Measurements from ENCODE around the gene LAD1.

LAD1 gene

DNA sequence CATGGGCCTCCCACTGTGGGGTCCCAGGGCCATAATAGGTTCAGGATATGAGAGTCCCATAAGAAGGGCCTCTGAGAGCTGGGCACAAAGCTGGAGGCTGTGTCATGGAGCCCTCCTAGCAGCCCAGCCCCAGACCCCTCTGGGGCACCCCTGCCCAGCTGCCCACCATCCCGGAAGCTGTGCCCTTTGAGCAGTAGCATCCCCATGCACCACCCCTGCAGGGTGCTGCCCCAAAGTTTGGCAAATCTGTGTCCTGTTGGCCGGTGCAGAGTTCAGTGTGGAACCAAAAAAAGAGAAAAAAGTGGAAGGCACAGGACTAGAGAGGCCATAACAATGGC lies 39.3 kb downstream of the LAD1 start:
- no peak overlapping the region for H3K27ac Mint-ChIP-seq
- H3K4me1 Mint-ChIP-seq (ENCODE audit: low read depth) = no peaks in the 10 kb centered on the region
- H3K36me3 Mint-ChIP-seq (ENCODE audit: low read depth) = no peaks in the 10 kb centered on the region
- no peak overlapping the region for H3K4me3 Mint-ChIP-seq
- intact Hi-C loops (cut with micrococcal nuclease) = loop anchor here (2.0 kb wide), 1 partner anchor 105 kb away; no protein-coding TSS in a partner anchor
- peaks cover 13% of the 10 kb centered on the region for H3K27me3 Mint-ChIP-seq
- no peaks in the 10 kb centered on the region for H3K9me3 Mint-ChIP-seq

DNA sequence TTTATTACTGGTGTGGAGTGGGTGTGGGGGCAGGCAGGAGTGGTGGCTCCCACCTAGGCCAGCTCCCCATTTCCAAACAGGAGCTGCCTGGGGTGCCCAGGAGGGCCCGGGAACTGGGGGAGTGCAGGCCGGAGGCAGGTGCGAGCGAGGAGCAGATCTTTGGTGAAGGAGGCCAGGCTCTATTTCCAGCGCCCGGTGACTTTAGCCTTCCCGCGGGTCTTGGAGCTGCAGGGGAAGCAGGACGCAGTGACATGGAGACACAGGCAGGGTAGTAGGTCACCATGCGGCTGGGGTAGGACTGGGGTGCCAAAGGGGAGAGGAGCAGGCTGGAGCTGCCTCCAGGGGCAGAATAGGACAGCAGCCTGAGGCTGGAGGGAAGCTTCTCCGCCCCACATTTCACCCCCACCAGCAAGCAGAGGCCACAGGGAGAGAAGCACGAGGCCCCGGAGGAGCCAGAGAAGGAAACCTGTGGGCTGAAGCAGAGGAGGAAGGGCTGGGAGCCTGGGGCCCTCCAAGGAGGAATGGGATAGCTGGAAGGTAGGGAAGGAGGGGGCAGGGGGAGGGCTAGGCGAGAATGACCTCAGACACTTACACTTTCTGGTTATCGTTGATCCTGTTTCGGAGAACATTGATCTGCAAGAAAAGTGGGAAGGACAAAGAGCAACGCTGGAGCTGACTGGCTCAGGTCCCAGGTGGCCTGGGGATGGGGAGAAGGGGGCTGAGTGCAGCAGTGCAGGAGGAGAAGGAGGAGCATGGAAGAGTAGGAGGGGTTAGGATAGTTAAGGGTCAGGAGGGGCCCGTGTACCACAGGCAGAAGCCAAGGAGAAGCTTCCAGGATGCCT lies 39.9 kb downstream of the LAD1 start:
- Mint-ChIP-seq H3K27me3 (peaks cover 13% of the 10 kb centered on the region), H3K36me3 (ENCODE audit: low read depth) (no peaks in the 10 kb centered on the region)

DNA sequence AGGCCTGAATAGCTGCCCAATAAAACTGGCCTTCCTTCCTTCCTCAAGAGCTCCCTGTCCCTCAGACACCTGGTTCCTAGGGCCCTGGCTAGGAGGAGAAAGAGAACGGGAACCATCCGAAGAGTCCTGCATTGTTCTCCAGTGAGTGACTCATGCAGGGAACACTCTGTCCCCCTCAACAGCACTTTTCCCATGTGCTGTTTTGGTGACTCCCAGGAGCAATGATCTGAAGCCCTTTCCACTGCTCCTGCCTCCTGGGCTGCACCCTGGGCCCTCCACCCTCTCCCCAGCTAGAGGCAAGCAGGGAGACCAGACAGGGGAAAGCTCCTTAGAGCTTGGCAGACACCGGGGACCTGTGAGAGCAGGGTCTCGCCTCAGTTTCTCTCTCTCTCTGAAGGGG lies 40.5 kb downstream of the LAD1 start:
- H3K9me3 Mint-ChIP-seq = no peaks in the 10 kb centered on the region
- H3K4me3 Mint-ChIP-seq = no peak overlapping the region
- H3K36me3 Mint-ChIP-seq (ENCODE audit: low read depth) = no peaks in the 10 kb centered on the region
- intact Hi-C loops (cut with micrococcal nuclease) = no loop called here
- H3K27me3 Mint-ChIP-seq = peaks cover 13% of the 10 kb centered on the region
- no peak overlapping the region for H3K27ac Mint-ChIP-seq
- H3K4me1 Mint-ChIP-seq (ENCODE audit: low read depth) = no peaks in the 10 kb centered on the region

More for the DNA sequence above, 39.9 kb downstream of the LAD1 start:
- no peaks in the 10 kb centered on the region for H3K9me3 Mint-ChIP-seq
- intact Hi-C loops (cut with micrococcal nuclease) = no loop called here
- no peak overlapping the region for H3K27ac Mint-ChIP-seq
- no peaks in the 10 kb centered on the region for H3K4me1 Mint-ChIP-seq (ENCODE audit: low read depth)
- no peak overlapping the region for H3K4me3 Mint-ChIP-seq

DNA sequence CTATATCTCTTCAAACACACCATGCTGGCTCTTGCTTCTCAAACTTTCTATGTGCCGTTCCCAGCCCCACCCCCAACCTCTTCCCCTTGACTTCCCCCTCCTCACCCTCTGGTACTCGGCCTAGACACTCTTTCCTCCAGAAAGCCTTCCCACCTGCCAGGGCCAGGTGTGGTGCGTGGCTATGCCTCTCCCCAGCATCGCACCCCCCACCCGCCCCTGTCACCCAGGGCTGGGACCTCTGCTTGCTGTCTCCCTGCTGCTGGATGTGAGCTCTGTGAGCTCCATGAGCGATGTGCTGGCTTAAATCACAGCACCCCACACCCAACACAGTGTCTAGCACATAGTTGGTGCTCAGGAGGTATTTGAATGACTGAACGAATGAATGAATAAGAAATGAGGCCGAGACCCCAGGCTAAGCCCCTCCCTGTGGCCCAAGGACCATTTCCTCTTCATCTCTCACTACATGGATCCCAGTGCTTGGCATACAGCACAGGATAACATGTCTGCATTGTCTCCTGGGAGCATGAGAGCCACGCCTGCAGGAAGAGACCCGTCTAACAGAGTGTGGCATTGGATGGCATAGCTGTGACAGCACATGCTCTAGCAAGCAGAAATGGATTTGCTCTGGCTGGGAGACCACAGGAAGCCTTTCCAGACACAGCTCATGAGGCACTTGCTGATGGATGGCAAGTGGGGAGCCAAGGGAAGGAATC lies 41.3 kb downstream of the LAD1 start:
- Mint-ChIP-seq H3K27me3 (peaks cover 13% of the 10 kb centered on the region), H3K27ac (no peak overlapping the region), H3K4me3 (no peak overlapping the region), H3K4me1 (ENCODE audit: low read depth) (no peaks in the 10 kb centered on the region), H3K36me3 (ENCODE audit: low read depth) (no peaks in the 10 kb centered on the region), H3K9me3 (no peaks in the 10 kb centered on the region)
- intact Hi-C loops (cut with micrococcal nuclease) = no loop called here

DNA sequence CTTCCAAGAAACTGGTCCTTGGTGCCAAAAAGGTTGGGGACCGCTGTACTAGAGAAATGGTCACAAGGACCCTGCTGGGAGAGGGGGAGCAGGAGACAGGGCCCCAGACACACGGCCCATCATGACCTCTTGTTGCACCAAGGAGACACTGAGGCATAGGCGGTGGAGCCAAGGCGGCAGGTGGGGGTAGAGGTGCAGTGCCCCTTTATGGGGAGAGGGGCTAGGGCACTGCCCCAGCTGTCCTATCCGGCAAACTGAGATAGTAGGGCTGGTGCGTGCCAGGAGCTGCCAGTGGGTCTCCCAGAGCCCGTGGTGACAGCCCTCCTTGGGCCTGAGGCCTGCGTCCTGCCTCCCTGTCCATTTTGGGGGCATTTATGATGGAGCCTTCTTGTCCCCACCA lies 41.9 kb downstream of the LAD1 start:
- Mint-ChIP-seq H3K36me3 (ENCODE audit: low read depth) (no peaks in the 10 kb centered on the region), H3K9me3 (no peaks in the 10 kb centered on the region), H3K4me1 (ENCODE audit: low read depth) (no peaks in the 10 kb centered on the region), H3K27me3 (peaks cover 11% of the 10 kb centered on the region), H3K4me3 (no peak overlapping the region), H3K27ac (no peak overlapping the region)
- intact Hi-C loops (cut with micrococcal nuclease) = no loop called here

DNA sequence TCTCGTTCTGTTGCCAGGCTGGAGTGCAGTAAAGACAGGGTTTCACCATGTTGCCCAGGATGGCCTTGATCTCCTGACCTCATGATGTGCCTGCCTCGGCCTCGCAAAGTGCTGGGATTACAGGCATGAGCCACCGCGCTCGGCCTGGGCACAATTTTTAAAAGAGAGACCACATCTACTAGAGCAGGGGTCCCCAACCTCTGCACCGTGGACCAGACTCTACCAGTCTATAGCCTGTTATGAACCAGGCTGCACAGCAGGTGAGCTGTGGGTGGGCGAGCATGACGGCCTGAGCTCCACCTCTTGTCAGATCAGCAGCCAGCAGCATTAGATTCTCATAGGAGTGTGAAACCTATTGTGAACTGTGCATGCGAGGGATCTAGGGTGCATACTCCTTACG lies 42.4 kb downstream of the LAD1 start:
- no peaks in the 10 kb centered on the region for H3K4me1 Mint-ChIP-seq (ENCODE audit: low read depth)
- no peaks in the 10 kb centered on the region for H3K9me3 Mint-ChIP-seq
- H3K36me3 Mint-ChIP-seq (ENCODE audit: low read depth) = no peaks in the 10 kb centered on the region
- H3K27me3 Mint-ChIP-seq = peaks cover 8% of the 10 kb centered on the region
- intact Hi-C loops (cut with micrococcal nuclease) = no loop called here
- no peak overlapping the region for H3K27ac Mint-ChIP-seq
- H3K4me3 Mint-ChIP-seq = no peak overlapping the region

DNA sequence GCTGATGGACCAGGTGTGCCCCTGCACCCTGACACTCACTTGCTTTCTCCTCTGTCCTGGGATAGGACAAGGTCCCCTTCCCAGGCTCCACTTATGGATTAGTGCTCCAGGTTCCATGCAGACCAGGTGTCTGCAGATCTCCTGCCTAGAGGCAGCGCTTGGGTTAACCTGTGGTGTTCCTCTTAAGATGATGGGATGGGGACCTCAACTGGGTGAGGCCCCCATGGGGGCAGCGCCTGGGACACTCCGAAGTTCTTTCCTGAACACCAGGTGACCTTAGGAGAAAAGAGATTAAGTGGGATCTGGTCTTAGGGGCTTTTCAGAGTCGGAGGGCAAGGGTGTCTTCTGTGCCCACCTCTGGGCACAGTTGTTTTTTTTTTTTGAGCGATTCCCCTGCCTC lies 42.9 kb downstream of the LAD1 start:
- Mint-ChIP-seq H3K27me3 (peaks cover 9% of the 10 kb centered on the region), H3K4me1 (ENCODE audit: low read depth) (no peaks in the 10 kb centered on the region), H3K36me3 (ENCODE audit: low read depth) (no peaks in the 10 kb centered on the region), H3K27ac (no peak overlapping the region), H3K9me3 (no peaks in the 10 kb centered on the region), H3K4me3 (no peak overlapping the region)
- intact Hi-C loops (cut with micrococcal nuclease) = no loop called here

DNA sequence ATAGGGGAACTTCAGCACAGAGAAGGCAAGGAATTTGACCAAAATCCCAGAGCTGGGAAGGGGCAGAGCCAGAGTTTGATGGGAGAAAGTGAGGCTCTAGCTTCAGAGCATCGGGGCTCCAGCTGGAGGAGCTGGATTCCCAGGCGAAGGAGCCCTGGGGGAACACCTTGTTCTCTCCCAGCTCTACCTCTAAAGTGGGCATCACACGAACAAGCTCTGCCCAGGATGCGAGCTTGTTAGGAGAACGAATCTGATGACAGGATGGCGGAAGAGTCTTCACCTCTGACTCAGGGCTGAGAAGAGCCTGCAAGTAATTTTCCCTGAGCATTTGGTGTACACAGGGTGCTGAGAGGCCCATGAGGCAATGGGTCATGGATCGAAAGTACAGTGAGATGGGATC lies 43.7 kb downstream of the LAD1 start:
- intact Hi-C loops (cut with micrococcal nuclease) = no loop called here
- no peaks in the 10 kb centered on the region for H3K9me3 Mint-ChIP-seq
- H3K4me1 Mint-ChIP-seq (ENCODE audit: low read depth) = no peaks in the 10 kb centered on the region
- no peak overlapping the region for H3K27ac Mint-ChIP-seq
- peaks cover 13% of the 10 kb centered on the region for H3K27me3 Mint-ChIP-seq
- no peaks in the 10 kb centered on the region for H3K36me3 Mint-ChIP-seq (ENCODE audit: low read depth)
- no peak overlapping the region for H3K4me3 Mint-ChIP-seq

DNA sequence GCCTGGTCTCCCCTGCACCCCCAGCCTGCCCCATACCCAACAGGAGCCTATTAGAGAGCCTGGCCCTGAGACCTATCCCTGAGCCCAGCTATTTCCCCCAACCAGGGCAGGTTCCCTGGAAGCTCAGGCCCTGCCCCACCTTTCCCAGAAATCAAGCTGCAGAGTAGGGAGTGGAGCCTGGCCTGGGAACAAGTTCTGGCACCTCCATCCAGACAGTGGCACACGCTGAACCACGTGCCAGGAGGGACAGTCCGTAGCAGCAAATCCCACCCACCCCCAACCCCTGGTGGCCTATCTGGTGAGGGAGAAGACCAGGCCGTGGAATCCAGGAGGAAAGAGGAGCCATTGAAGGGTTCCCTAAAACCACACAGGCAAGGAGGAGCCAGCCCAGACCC lies 44.2 kb downstream of the LAD1 start:
- H3K4me1 Mint-ChIP-seq (ENCODE audit: low read depth) = no peaks in the 10 kb centered on the region
- H3K36me3 Mint-ChIP-seq (ENCODE audit: low read depth) = no peaks in the 10 kb centered on the region
- H3K27me3 Mint-ChIP-seq = peaks cover 13% of the 10 kb centered on the region
- no peak overlapping the region for H3K27ac Mint-ChIP-seq
- H3K9me3 Mint-ChIP-seq = no peaks in the 10 kb centered on the region
- no peak overlapping the region for H3K4me3 Mint-ChIP-seq
- intact Hi-C loops (cut with micrococcal nuclease) = no loop called here

DNA sequence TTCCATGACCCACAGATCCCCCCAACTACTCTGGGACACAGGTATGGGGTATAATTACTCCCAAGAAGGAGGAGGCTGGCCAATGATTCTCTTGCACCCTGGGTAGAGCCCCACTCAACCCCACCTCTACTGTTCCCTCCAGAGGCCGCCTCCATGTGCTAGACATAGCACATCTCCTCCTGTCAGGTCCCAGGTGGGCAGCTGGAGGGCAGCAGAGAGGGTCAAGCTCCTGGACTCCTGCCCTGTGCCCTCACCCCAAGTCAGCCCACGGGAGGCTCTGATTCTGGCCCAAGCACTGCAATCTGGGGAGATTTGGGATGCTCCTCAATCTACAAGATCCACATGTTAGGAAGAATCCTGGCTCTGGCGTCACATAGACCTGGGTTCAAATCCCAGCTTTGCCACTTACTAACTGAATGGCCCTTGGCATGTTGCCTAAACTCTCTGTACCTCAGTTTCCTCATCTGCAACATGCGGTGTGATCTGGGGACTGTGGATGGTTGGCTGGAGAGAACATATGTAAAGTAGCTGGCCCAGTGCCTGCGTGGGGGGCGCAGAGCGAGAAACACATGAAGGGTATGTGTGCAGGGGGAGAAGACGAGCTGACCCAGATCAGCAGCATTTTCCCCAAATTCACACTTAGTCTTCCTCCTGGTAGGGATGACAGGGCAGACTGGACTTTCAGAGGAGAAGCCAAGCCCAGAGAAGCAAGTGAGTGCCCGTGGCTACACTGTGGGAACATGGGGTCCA lies 44.8 kb downstream of the LAD1 start:
- Mint-ChIP-seq H3K4me3 (no peak overlapping the region), H3K36me3 (ENCODE audit: low read depth) (no peaks in the 10 kb centered on the region), H3K4me1 (ENCODE audit: low read depth) (no peaks in the 10 kb centered on the region), H3K27me3 (peaks cover 15% of the 10 kb centered on the region), H3K9me3 (no peaks in the 10 kb centered on the region), H3K27ac (no peak overlapping the region)
- intact Hi-C loops (cut with micrococcal nuclease) = no loop called here

DNA sequence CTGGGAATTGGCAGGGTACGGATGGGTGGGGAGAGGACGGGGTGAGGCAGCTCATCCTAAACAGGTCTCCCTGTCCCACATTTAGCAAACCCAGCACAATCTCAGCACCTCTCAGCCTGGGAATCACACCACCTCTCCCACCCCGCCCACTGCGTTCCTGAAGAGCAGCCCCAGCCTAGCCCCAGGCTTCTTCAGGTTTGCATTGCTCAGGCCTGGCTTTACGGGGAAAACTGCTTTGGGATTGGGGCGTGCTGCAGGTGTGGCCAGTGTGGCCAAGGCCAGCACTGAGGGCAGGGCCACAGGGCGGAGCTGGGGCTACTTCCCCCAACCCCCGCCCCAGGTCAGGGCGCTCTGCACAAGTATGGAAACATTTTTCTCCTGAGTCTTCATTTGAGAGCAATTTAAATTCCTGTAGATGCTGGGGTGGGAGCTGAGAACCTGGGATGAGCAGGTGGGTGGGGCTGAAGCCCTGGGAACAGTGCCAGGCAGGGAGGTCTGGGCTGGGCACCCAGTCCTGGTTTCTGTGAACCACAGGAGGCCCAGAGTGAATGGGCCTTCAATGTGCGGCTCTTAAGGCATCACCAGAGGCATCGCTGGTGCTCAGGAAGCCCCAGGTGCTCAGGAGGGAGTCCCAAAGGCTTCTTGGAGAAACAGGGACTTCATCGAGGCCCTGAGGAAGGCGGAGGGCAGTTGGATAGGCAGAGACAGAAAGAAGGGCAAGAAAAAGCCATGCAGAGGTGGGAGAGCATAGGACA lies 45.8 kb downstream of the LAD1 start:
- H3K4me3 Mint-ChIP-seq = no peak overlapping the region
- no peaks in the 10 kb centered on the region for H3K36me3 Mint-ChIP-seq (ENCODE audit: low read depth)
- no peak overlapping the region for H3K27ac Mint-ChIP-seq

DNA sequence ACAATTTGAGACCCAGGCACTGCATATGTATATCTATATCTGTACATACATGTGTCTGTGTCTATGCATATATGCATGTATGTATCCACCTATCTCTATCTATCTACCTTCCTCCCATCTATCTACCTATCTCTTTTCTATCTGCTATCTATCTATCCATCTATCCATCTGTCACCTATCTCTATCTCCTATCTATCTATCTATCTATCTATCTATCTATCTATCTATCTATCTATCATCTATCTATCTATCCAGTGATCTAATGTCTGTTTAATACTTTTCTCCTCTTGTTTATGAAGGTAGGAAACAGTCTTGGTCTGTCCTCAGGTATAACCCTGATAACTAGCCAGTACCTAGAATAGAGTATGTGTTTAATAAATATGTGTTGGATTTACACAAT lies 47.5 kb downstream of the LAD1 start:
- peaks cover 18% of the 10 kb centered on the region for H3K27me3 Mint-ChIP-seq
- intact Hi-C loops (cut with micrococcal nuclease) = no loop called here
- no peak overlapping the region for H3K27ac Mint-ChIP-seq
- H3K9me3 Mint-ChIP-seq = no peaks in the 10 kb centered on the region
- no peaks in the 10 kb centered on the region for H3K4me1 Mint-ChIP-seq (ENCODE audit: low read depth)
- no peak overlapping the region for H3K4me3 Mint-ChIP-seq
- no peaks in the 10 kb centered on the region for H3K36me3 Mint-ChIP-seq (ENCODE audit: low read depth)

More for the DNA sequence above, 45.8 kb downstream of the LAD1 start:
- Mint-ChIP-seq H3K27me3 (peaks cover 13% of the 10 kb centered on the region), H3K4me1 (ENCODE audit: low read depth) (no peaks in the 10 kb centered on the region), H3K9me3 (no peaks in the 10 kb centered on the region)
- intact Hi-C loops (cut with micrococcal nuclease) = no loop called here

DNA sequence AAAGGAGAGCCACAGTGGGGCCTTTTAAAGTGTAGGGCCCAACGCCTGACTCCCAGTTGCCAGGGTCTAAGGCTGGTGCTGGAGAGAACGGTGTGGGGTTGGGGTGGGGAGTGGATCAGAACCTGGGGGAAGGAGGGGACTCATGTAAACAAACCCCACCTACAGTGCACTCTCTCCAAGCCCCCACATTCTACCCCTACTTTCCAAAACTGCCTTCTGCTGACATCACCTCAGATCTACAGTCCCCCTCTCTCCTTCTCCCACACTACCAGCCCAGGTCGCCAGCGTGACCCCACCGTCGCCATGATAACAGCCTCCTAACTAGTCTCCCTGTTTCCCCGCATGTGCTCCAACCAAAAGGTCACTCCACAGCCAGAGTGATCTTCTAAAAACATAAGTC lies 48.2 kb downstream of the LAD1 start:
- Mint-ChIP-seq H3K27me3 (peaks cover 18% of the 10 kb centered on the region), H3K4me1 (ENCODE audit: low read depth) (no peaks in the 10 kb centered on the region), H3K4me3 (no peak overlapping the region), H3K36me3 (ENCODE audit: low read depth) (no peaks in the 10 kb centered on the region), H3K9me3 (no peaks in the 10 kb centered on the region), H3K27ac (no peak overlapping the region)
- intact Hi-C loops (cut with micrococcal nuclease) = no loop called here

DNA sequence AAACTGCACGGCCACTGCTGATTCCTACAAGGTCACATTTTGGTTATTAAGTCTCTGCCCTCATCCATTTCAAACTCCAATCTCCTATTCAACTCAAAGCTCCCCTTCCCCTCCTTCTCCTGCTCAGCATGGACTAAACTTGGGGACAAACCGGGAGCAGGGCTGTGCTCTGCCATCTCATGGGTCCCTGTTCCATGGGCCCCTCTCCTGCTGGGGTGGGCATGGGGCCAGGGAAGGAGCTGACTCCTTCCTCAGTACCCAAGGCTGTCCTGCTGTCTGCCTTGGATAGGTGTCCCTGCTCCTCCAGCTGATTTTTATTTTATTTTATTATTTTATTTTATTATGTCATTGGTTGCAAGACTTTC lies 48.8 kb downstream of the LAD1 start:
- H3K9me3 Mint-ChIP-seq = no peaks in the 10 kb centered on the region
- no peak overlapping the region for H3K27ac Mint-ChIP-seq
- no peak overlapping the region for H3K4me3 Mint-ChIP-seq
- intact Hi-C loops (cut with micrococcal nuclease) = no loop called here
- H3K4me1 Mint-ChIP-seq (ENCODE audit: low read depth) = no peaks in the 10 kb centered on the region
- H3K36me3 Mint-ChIP-seq (ENCODE audit: low read depth) = no peaks in the 10 kb centered on the region
- H3K27me3 Mint-ChIP-seq = peaks cover 16% of the 10 kb centered on the region

Data from dendritic cell treated with granulocyte-macrophage colony-stimulating factor and Interleukin-4, amounts not matched to agents 40 ng/mL and 50 ng/mL, for 4 days (primary cell).